ENCODE measurements around the gene RBBP4. TPM values are rescaled to one million over a fixed set of nuclear protein-coding genes. Genes with fewer than 3 reads are reported as not detected.
"Not testable (repeated sequence)": the region's sequence is repeated elsewhere in the genome, so short reads cannot be mapped to it uniquely, and the experiment has no call there.

The RBBP4 gene
- total and polyA plus RNA-seq, 9 donors: 97.2 to 175 (median 142) TPM

GRCh38 chr1:32665915-32666314 is 14.9 kb downstream of the RBBP4 start:
- H3K27ac ChIP-seq (ENCODE audit: low read length): no peak overlapping the region

GRCh38 chr1:32666901-32667566 is 16.0 kb downstream of the RBBP4 start:
- H3K9me3 ChIP-seq (replicated peaks; ENCODE audit: control insufficient read depth, low read depth, low read length): no peaks in the 10 kb centered on the region
- H3K4me3 ChIP-seq (ENCODE audit: low read length): no peak overlapping the region
- H3K27ac ChIP-seq (ENCODE audit: low read length): no peak overlapping the region
- no peaks in the 10 kb centered on the region for H3K4me1 ChIP-seq (ENCODE audit: control insufficient read depth, insufficient read depth, low read length)
- H3K36me3 ChIP-seq (ENCODE audit: control insufficient read depth, insufficient read depth, low read length): peaks cover 68% of the 10 kb centered on the region
- H3K27me3 ChIP-seq (ENCODE audit: control insufficient read depth, insufficient read depth, low read length): no peaks in the 10 kb centered on the region
- WGBS (ENCODE audit: insufficient coverage): 92% methylated on average over 10 of the region's 12 CpGs
- DNase-seq: no peak

More at GRCh38 chr1:32665915-32666314, 14.9 kb downstream of the RBBP4 start:
- Histone ChIP-seq H3K4me3 (ENCODE audit: low read length) (no peak overlapping the region), H3K4me1 (ENCODE audit: control insufficient read depth, insufficient read depth, low read length) (no peaks in the 10 kb centered on the region), H3K27me3 (ENCODE audit: control insufficient read depth, insufficient read depth, low read length) (no peaks in the 10 kb centered on the region), H3K9me3 (replicated peaks; ENCODE audit: control insufficient read depth, low read depth, low read length) (no peaks in the 10 kb centered on the region), H3K36me3 (ENCODE audit: control insufficient read depth, insufficient read depth, low read length) (peaks cover 69% of the 10 kb centered on the region)
- no CpG with 5 or more reads among the region's 1 CpG for WGBS (ENCODE audit: insufficient coverage)
- DNase-seq: no peak

DNA sequence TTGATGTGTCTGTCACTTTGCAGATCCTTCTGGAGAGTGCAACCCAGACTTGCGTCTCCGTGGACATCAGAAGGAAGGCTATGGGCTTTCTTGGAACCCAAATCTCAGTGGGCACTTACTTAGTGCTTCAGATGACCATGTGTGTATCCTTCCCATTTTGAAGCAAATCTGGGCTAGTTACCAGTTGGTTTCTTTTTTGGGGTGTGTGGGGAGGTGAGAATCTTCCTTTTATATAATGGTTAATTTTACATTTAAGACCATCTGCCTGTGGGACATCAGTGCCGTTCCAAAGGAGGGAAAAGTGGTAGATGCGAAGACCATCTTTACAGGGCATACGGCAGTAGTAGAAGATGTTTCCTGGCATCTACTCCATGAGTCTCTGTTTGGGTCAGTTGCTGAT is 17.7 kb downstream of the RBBP4 start:
- not testable (repeated sequence) for H3K4me1 ChIP-seq (ENCODE audit: control insufficient read depth, insufficient read depth, low read length); H3K9me3 ChIP-seq (replicated peaks; ENCODE audit: control insufficient read depth, low read depth, low read length); H3K27me3 ChIP-seq (ENCODE audit: control insufficient read depth, insufficient read depth, low read length); DNase-seq; H3K27ac ChIP-seq (ENCODE audit: low read length); H3K4me3 ChIP-seq (ENCODE audit: low read length)
- WGBS (ENCODE audit: insufficient coverage): 100% methylated on average over 5 of the region's 5 CpGs
- peaks cover 61% of the 10 kb centered on the region for H3K36me3 ChIP-seq (ENCODE audit: control insufficient read depth, insufficient read depth, low read length)

DNA sequence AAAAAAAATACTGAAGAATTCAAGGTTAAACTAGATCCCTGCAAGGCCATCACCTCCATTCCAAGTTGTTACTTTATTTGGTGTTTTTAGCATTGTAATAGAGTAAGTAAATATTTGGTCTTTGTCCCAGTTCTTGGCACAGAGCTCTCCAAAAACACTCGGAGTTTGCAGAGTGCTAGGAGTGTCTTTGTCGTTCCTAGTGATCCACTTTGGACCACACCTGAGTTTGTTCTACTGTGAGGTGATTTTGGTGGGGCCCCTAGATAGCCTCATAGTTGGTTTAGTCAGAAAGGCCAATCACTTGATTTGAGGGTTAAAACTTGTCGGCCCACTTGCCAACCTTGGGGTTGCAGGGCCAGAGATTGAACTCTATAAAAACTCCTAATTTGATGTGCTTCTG is 25.9 kb downstream of the RBBP4 start:
- Histone ChIP-seq H3K36me3 (ENCODE audit: control insufficient read depth, insufficient read depth, low read length) (peaks cover 59% of the 10 kb centered on the region), H3K4me1 (ENCODE audit: control insufficient read depth, insufficient read depth, low read length) (no peaks in the 10 kb centered on the region), H3K27me3 (ENCODE audit: control insufficient read depth, insufficient read depth, low read length) (no peaks in the 10 kb centered on the region), H3K27ac (ENCODE audit: low read length) (no peak overlapping the region), H3K4me3 (ENCODE audit: low read length) (no peak overlapping the region), H3K9me3 (replicated peaks; ENCODE audit: control insufficient read depth, low read depth, low read length) (no peaks in the 10 kb centered on the region)
- WGBS (ENCODE audit: insufficient coverage): 50% methylated on average over 1 of the region's 3 CpGs
- DNase-seq: no peak

- not testable (repeated sequence) for H3K27ac ChIP-seq (ENCODE audit: low read length); H3K4me3 ChIP-seq (ENCODE audit: low read length)
- WGBS (ENCODE audit: insufficient coverage): no CpG with 5 or more reads among the region's 4 CpGs
These were observed 29.0 kb downstream of the RBBP4 start for GRCh38 chr1:32679993-32680392.

GRCh38 chr1:32680642-32681041 is 29.6 kb downstream of the RBBP4 start:
- Histone ChIP-seq H3K4me1 (ENCODE audit: control insufficient read depth, insufficient read depth, low read length) (peaks cover 5% of the 10 kb centered on the region), H3K27ac (ENCODE audit: low read length) (no peak overlapping the region), H3K9me3 (replicated peaks; ENCODE audit: control insufficient read depth, low read depth, low read length) (no peaks in the 10 kb centered on the region), H3K36me3 (ENCODE audit: control insufficient read depth, insufficient read depth, low read length) (peaks cover 58% of the 10 kb centered on the region), H3K27me3 (ENCODE audit: control insufficient read depth, insufficient read depth, low read length) (no peaks in the 10 kb centered on the region), H3K4me3 (ENCODE audit: low read length) (no peak overlapping the region)
- 83% methylated on average over 1 of the region's 1 CpG for WGBS (ENCODE audit: insufficient coverage)
- DNase-seq: no peak

More at GRCh38 chr1:32679993-32680392, 29.0 kb downstream of the RBBP4 start:
- H3K4me1 ChIP-seq (ENCODE audit: control insufficient read depth, insufficient read depth, low read length); DNase-seq; H3K27me3 ChIP-seq (ENCODE audit: control insufficient read depth, insufficient read depth, low read length); H3K9me3 ChIP-seq (replicated peaks; ENCODE audit: control insufficient read depth, low read depth, low read length): not testable (repeated sequence)
- H3K36me3 ChIP-seq (ENCODE audit: control insufficient read depth, insufficient read depth, low read length): peaks cover 53% of the 10 kb centered on the region

- H3K4me3 ChIP-seq (ENCODE audit: low read length): no peak overlapping the region
- no peaks in the 10 kb centered on the region for H3K9me3 ChIP-seq (replicated peaks; ENCODE audit: control insufficient read depth, low read depth, low read length)
- no peaks in the 10 kb centered on the region for H3K27me3 ChIP-seq (ENCODE audit: control insufficient read depth, insufficient read depth, low read length)
- no peak overlapping the region for H3K27ac ChIP-seq (ENCODE audit: low read length)
- peaks cover 55% of the 10 kb centered on the region for H3K36me3 ChIP-seq (ENCODE audit: control insufficient read depth, insufficient read depth, low read length)
- 29% methylated on average over 1 of the region's 2 CpGs for WGBS (ENCODE audit: insufficient coverage)
- H3K4me1 ChIP-seq (ENCODE audit: control insufficient read depth, insufficient read depth, low read length): peaks cover 5% of the 10 kb centered on the region
- no peak for DNase-seq
These were observed 30.5 kb downstream of the RBBP4 start for GRCh38 chr1:32681509-32681908.

- Histone ChIP-seq H3K4me3 (ENCODE audit: low read length) (no peak overlapping the region), H3K4me1 (ENCODE audit: control insufficient read depth, insufficient read depth, low read length) (peaks cover 5% of the 10 kb centered on the region), H3K9me3 (replicated peaks; ENCODE audit: control insufficient read depth, low read depth, low read length) (no peaks in the 10 kb centered on the region), H3K27me3 (ENCODE audit: control insufficient read depth, insufficient read depth, low read length) (no peaks in the 10 kb centered on the region), H3K27ac (ENCODE audit: low read length) (no peak overlapping the region), H3K36me3 (ENCODE audit: control insufficient read depth, insufficient read depth, low read length) (peaks cover 54% of the 10 kb centered on the region)
- WGBS (ENCODE audit: insufficient coverage): no CpG with 5 or more reads among the region's 3 CpGs
- DNase-seq: no peak
These were observed 31.0 kb downstream of the RBBP4 start for GRCh38 chr1:32681999-32682398.

GRCh38 chr1:32683397-32683796 is 32.4 kb downstream of the RBBP4 start:
- no CpG with 5 or more reads among the region's 3 CpGs for WGBS (ENCODE audit: insufficient coverage)
- no peaks in the 10 kb centered on the region for H3K27me3 ChIP-seq (ENCODE audit: control insufficient read depth, insufficient read depth, low read length)
- no peak for DNase-seq
- H3K4me3 ChIP-seq (ENCODE audit: low read length): no peak overlapping the region
- H3K36me3 ChIP-seq (ENCODE audit: control insufficient read depth, insufficient read depth, low read length): peaks cover 44% of the 10 kb centered on the region
- no peaks in the 10 kb centered on the region for H3K9me3 ChIP-seq (replicated peaks; ENCODE audit: control insufficient read depth, low read depth, low read length)
- H3K27ac ChIP-seq (ENCODE audit: low read length): no peak overlapping the region
- H3K4me1 ChIP-seq (ENCODE audit: control insufficient read depth, insufficient read depth, low read length): peaks cover 5% of the 10 kb centered on the region

DNA sequence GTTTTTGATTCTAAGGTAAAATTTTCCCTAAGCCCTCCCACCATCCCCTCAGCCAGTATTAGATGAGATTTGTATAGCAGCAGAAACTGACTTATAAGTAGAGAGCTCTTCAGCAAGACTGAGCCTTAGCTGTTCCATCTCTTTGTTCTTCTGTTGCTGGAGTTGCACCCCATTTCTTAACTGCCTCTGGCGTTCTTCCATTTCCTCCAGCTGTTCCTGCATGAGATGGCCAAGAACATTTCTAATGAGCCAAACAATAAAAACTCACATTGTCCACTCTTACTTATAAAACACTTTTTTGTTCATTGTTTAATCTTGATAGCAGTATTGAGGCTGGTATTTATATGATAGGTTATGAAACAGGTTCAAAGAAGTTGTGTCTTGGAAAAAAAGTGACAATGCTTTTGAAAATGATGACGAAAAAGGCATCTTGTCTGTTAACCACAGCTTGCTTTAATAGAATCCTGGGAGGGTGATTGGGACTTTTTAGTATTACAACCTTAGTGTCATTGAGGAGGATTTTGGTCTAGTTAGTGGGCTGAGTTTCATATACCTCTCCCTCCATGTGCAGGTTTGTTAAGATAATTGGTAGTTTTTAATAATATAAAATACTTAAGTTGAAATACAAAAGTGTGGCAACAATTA is 33.3 kb downstream of the RBBP4 start:
- peak; percentile 84 for DNase-seq
- Histone ChIP-seq H3K4me1 (ENCODE audit: control insufficient read depth, insufficient read depth, low read length) (peaks cover 5% of the 10 kb centered on the region), H3K27ac (ENCODE audit: low read length) (peak overlapping the region; percentile 52), H3K27me3 (ENCODE audit: control insufficient read depth, insufficient read depth, low read length) (no peaks in the 10 kb centered on the region), H3K36me3 (ENCODE audit: control insufficient read depth, insufficient read depth, low read length) (peaks cover 38% of the 10 kb centered on the region), H3K9me3 (replicated peaks; ENCODE audit: control insufficient read depth, low read depth, low read length) (no peaks in the 10 kb centered on the region), H3K4me3 (ENCODE audit: low read length) (no peak overlapping the region)
- WGBS (ENCODE audit: insufficient coverage): 0% methylated on average over 1 of the region's 2 CpGs
